SK-N-MC (cell line): ENCODE measurements around the gene MOCS1.

Experiments
- DNase-seq: peaks from one replicate; pipeline ENCODE4 v3.0.0-alpha.2; 2011; ENCODE audit warnings: low read depth, low spot score
- H3K27ac ChIP-seq: fragments of 200-600 bp; sonication (generic); 2 replicates; pipeline ENCODE4 v1.5.1; 2016; ENCODE audit warnings: mixed run types
- H3K36me3 ChIP-seq: fragments of 200-600 bp; sonication (generic); 2 replicates; pipeline ENCODE4 v1.6.1; 2017; ENCODE audit warnings: antibody characterized with exemption, low read length, mixed read lengths; ENCODE audit not compliant: insufficient read depth
- H3K4me3 ChIP-seq: fragments of 200-600 bp; sonication (generic); 2 replicates; pipeline ENCODE4 v1.5.1; 2016
- H3K9ac ChIP-seq: fragments of 200-600 bp; sonication (generic); 2 replicates; pipeline ENCODE4 v1.8.0; 2017; ENCODE audit warnings: mixed run types, mixed read lengths; ENCODE audit not compliant: insufficient read length
- H3K9me3 ChIP-seq: fragments of 200-600 bp; sonication (generic); 2 replicates; pipeline ENCODE4 v1.6.1; 2017; ENCODE audit warnings: low read depth, mild to moderate bottlenecking, antibody characterized with exemption, low read length, moderate library complexity, mixed read lengths
- EZH2 ChIP-seq: fragments of 200-600 bp; sonication (generic); IDR thresholded peaks from one replicate; pipeline ENCODE4 v1.6.1; 2017; ENCODE audit warnings: antibody characterized with exemption
- FOXP2 ChIP-seq: optimal IDR thresholded peaks from 2 replicates; pipeline ENCODE3; 2011; ENCODE audit warnings: mild to moderate bottlenecking, moderate library complexity; ENCODE audit not compliant: insufficient read depth; ENCODE audit errors: extremely low read length, control extremely low read depth
- POLR2AphosphoS5 ChIP-seq: IDR thresholded peaks from 2 replicates; pipeline ENCODE4 v1.6.1; 2012; ENCODE audit warnings: mild to moderate bottlenecking, low read depth, low read length, borderline replicate concordance

MOCS1 gene

DNA sequence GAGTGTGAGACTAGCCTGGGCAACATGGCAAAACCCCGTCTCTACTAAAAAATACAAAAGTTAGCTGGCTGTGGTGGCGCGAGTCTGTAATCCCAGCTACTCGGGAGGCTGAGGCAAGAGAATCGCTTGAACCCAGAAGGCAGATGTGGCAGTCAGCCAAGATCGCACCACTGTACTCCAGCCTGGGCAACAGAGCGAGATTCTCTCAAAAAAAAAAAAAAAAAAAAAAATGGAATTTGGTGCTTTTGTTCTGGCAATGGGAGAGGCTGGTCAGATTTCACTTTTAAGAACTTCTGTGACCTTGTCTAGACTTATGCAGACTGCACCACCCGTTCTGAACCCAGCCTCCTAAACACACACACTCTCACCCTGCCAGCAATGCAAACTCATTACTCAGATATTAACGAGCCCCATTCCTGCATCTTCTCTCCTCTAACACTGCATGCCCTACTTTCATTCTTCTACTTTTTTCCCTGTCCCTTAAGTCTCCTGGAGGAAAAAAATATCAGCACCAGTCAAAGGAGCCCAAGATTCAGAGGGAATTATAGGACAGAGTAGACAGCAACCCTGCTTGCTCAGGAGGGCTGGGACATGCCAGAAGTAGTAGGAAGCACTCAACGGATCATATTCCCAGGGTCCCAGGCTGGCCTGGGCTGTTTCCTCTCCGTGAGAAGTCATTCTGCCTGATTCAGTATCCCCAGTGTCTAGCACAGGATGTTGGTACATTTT is 4.4 kb downstream of the MOCS1 start:
- no peak for DNase-seq
- TF ChIP-seq FOXP2 (no peak), EZH2 (no peak), POLR2AphosphoS5 (no peak)
- no peak overlapping the region for H3K9ac ChIP-seq
- no peak overlapping the region for H3K4me3 ChIP-seq
- no peaks in the 10 kb centered on the region; the same call in 1 of the 2 replicates for H3K36me3 ChIP-seq
- no peaks in the 10 kb centered on the region for H3K9me3 ChIP-seq
- no peak overlapping the region for H3K27ac ChIP-seq

DNA sequence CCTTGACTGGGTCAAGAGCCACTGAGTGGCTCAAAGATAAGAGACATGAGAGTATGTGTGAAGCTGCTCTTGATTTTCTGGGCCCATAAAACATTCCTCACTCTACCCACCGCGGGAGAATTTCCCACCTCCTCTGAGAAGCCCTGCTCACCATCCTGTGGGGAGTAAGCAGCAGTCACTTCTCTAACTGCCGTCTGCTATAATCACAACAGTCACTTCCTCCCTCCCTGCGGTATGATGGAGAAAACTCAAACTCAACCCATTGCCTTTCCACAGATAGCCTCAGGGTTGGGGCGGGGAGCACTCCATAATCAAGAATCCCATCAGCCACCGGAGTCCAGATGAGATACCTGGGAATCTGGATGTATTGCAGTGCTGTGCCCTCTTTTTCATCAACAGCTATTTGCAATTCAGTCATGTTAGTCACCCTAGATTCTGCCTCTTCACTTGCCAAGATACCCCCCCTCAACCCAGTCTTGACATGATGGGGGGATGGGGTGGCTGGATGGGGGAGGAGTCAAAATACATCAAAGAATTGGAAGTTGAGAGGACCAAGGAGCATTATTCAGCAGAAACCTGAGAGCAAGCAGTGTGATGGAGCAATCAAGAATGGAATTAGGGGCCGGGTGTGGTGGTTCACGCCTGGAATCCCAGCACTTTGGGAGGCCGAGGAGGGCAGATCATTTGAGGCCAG is 5.1 kb downstream of the MOCS1 start:
- peak overlapping the region; percentile 77 for H3K27ac ChIP-seq
- H3K4me3 ChIP-seq: peak overlapping the region; percentile 31
- no peak overlapping the region for H3K9ac ChIP-seq
- peak; percentile 30 for DNase-seq
- no peak for TF ChIP-seq EZH2
- no peak for TF ChIP-seq FOXP2
- TF ChIP-seq POLR2AphosphoS5: no peak
- no peaks in the 10 kb centered on the region; the same call in 1 of the 2 replicates for H3K36me3 ChIP-seq
- H3K9me3 ChIP-seq: no peaks in the 10 kb centered on the region

DNA sequence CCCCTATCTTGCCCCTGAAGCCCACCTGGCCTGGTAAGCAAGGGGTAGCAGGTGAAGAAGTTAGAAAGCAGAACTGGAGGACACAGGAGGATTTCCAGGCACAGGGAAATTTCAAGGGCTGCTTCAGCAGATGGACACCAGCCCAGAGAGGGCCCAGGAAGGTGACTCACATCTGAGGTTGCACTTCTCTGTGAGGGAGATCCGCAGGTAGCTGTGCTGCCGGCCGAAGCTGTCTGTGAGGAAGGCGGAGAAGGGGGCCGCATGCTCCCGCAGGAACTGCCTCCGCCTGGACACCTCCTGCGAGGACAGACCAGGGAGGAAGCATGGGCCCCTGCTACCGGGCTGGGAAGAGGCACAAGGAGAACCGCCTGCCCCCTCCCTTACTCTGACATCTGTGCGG is 7.1 kb downstream of the MOCS1 start:
- Histone ChIP-seq H3K4me3 (no peak overlapping the region), H3K9ac (no peak overlapping the region), H3K27ac (no peak overlapping the region), H3K36me3 (no peaks in the 10 kb centered on the region; the same call in 1 of the 2 replicates), H3K9me3 (no peaks in the 10 kb centered on the region)
- DNase-seq: no peak
- TF ChIP-seq POLR2AphosphoS5 (no peak), EZH2 (no peak), FOXP2 (no peak)

DNA sequence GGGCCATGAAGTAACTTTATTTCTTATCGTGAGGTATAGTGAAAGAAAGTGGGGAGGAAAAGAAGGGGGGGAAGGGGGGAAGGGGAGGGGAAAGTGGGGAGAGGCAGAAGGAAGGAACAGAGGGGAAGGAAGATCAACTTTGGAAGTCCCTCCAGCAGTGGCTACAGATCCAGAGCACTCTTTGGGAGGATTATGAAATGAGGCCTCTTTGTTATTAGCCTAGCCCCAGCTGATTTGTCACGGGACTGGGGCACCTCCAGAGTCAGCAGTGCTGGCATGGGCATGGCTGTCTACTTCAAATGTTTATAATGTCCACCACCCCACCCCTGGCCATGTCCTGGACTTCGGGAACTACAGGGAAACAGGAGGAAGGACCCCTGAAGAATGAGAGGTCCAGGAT is 7.6 kb downstream of the MOCS1 start:
- DNase-seq: no peak
- H3K9me3 ChIP-seq: no peaks in the 10 kb centered on the region
- TF ChIP-seq EZH2 (no peak), POLR2AphosphoS5 (no peak), FOXP2 (no peak)
- no peak overlapping the region for H3K27ac ChIP-seq
- H3K36me3 ChIP-seq: no peaks in the 10 kb centered on the region; the same call in 1 of the 2 replicates
- no peak overlapping the region for H3K4me3 ChIP-seq
- no peak overlapping the region for H3K9ac ChIP-seq

DNA sequence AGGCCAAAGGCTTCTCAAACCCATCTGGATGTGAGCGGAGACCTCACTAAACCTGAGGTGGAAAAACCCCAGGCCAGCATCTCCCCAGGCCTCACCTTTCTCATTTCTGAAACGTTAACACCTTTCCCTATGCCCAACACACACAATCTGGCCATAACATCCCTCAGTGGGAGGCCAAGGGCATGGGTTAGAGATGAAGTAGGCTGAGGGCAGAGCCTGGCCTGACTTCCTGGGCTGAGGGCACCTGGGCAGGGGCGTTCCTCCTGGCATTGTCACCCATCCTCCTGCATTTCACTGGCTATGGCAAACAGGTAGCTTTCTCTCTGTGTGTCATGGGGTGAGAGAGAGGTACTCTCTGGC is 8.4 kb downstream of the MOCS1 start:
- TF ChIP-seq POLR2AphosphoS5 (no peak), EZH2 (no peak), FOXP2 (no peak)
- Histone ChIP-seq H3K9ac (no peak overlapping the region), H3K9me3 (no peaks in the 10 kb centered on the region), H3K4me3 (no peak overlapping the region), H3K36me3 (no peaks in the 10 kb centered on the region; the same call in 1 of the 2 replicates), H3K27ac (no peak overlapping the region)
- DNase-seq: no peak

DNA sequence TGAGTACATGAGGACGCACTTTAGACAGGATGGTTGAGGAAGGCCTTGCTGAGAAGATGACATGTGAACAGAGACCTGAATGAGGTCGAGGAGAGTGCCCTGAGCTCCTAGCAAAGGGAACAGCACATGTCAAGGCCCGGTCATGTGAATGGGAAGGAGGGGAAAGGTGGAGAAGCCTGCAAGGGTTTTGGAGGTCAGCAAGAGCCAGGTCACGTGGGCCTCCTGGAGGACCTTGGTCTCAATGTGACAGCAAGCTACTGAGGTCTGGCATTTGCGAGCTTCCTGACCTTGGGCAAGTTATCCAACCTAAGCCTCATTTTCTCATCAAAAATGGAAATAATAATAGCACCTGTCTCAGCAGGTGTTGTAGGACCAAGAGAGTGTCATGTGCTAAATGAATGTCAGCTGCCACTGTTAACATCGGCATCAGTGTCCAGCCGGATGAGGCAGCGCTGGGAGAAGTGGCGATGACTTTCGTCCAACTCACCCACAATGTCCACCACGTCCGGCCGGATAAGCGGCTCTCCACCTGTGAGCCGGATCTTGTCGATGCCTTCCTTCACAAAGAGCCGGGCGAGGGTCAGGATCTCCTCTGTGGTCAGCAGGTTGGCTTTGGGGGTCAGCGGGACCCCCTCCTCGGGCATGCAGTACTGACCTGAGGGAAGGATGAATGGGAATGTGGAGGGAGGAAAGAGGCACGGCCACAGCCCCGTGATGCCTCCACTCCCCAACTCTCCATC is 8.9 kb downstream of the MOCS1 start:
- no peak overlapping the region for H3K27ac ChIP-seq
- no peak overlapping the region for H3K9ac ChIP-seq
- no peak overlapping the region for H3K4me3 ChIP-seq
- no peak for TF ChIP-seq EZH2
- TF ChIP-seq POLR2AphosphoS5: no peak
- H3K9me3 ChIP-seq: no peaks in the 10 kb centered on the region
- H3K36me3 ChIP-seq: no peaks in the 10 kb centered on the region; the same call in 1 of the 2 replicates
- no peak for DNase-seq

DNA sequence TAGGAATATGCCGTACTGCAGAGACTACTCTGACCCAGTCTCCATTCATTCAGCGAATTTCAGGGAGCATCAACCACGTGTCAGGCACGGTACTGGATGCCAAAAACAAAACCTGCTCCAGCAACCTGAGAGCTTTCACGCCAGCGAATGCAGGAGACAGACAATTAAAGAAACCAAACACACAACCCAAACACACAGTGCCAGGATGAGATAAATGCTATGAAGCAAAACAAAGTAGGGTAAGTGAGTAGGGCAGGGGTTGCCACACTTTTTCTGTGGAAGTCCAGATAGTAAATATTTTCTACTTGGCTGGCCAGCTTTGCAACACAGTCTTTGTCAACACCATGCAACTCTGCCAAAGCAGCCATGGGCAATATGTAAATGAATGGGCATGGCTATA is 10.0 kb downstream of the MOCS1 start:
- no peak overlapping the region for H3K27ac ChIP-seq
- DNase-seq: no peak

DNA sequence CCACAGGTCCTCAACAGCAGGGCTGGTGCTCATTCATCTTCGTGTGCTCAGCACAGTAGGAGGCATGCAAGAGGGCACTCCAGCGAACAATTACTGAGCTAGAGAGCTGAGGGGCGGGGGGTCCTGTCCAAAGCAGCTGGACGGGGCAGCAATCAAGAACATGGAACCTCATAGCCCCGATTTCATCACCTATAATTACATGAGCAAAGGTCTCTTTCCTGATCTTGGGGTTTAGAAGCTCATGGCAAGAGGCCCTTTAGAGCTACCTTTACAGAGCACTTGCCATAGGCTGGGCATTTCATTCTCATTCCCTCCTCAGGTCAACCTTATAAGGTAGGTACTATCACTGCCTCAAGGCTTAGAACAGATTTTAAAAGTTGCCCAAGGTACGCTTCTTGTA is 10.4 kb downstream of the MOCS1 start:
- Histone ChIP-seq H3K9me3 (no peaks in the 10 kb centered on the region), H3K36me3 (no peaks in the 10 kb centered on the region; the same call in 1 of the 2 replicates), H3K9ac (no peak overlapping the region), H3K4me3 (no peak overlapping the region), H3K27ac (no peak overlapping the region)
- TF ChIP-seq EZH2 (no peak), POLR2AphosphoS5 (no peak), FOXP2 (no peak)
- no peak for DNase-seq

More for the DNA sequence above, 10.0 kb downstream of the MOCS1 start:
- Histone ChIP-seq H3K9me3 (no peaks in the 10 kb centered on the region), H3K4me3 (no peak overlapping the region), H3K9ac (no peak overlapping the region), H3K36me3 (no peaks in the 10 kb centered on the region; the same call in 1 of the 2 replicates)
- TF ChIP-seq POLR2AphosphoS5: no peak
- no peak for TF ChIP-seq EZH2
- no peak for TF ChIP-seq FOXP2
